ENCODE measurements around the gene VMP1.
A peak's percentile ranks its signal among the peaks of the same experiment; 100 is the strongest.
"Not testable (repeated sequence)": the region's sequence is repeated elsewhere in the genome, so short reads cannot be mapped to it uniquely, and the experiment has no call there.

Gene VMP1

GRCh38 chr17:59870482-59870881, 163.0 kb downstream of the VMP1 start:
- no peak for DNase-seq (ENCODE audit: low read depth)

GRCh38 chr17:59872351-59872750, 164.9 kb downstream of the VMP1 start:
- DNase-seq (ENCODE audit: low read depth): no peak

- not testable (repeated sequence) for DNase-seq (ENCODE audit: low read depth)
Measured at GRCh38 chr17:59873414-59873813, 166.0 kb downstream of the VMP1 start.

- DNase-seq (ENCODE audit: low read depth): no peak
Measured at GRCh38 chr17:59874376-59874775, 166.9 kb downstream of the VMP1 start.

GRCh38 chr17:59876107-59876506, 168.7 kb downstream of the VMP1 start:
- DNase-seq (ENCODE audit: low read depth): no peak

- no peak for DNase-seq (ENCODE audit: low read depth)
Measured at GRCh38 chr17:59877965-59878364, 170.5 kb downstream of the VMP1 start.

GRCh38 chr17:59878624-59879023, 171.2 kb downstream of the VMP1 start:
- no peak for DNase-seq (ENCODE audit: low read depth)

GRCh38 chr17:59884861-59885260, 177.4 kb downstream of the VMP1 start:
- no peak for DNase-seq (ENCODE audit: low read depth)

- DNase-seq (ENCODE audit: low read depth): no peak
Measured at GRCh38 chr17:59888145-59888750, 180.8 kb downstream of the VMP1 start.

- peak; percentile 35 for DNase-seq (ENCODE audit: low read depth)
Measured at GRCh38 chr17:59890720-59891119, 183.3 kb downstream of the VMP1 start.
